GM19438 (cell line): ENCODE measurements around the gene HDAC9.

Experiments
- ATAC-seq: cut with Tn5 transposase; IDR thresholded peaks from one replicate; pipeline ENCODE4 v1.9.1; 2021; ENCODE audit warnings: low read depth; ENCODE audit not compliant: unreplicated experiment

The HDAC9 gene

GRCh38 chr7:18770154-18770811 is 274.7 kb downstream of the HDAC9 start:
- ATAC-seq: no peak

GRCh38 chr7:18770822-18771221 is 275.3 kb downstream of the HDAC9 start:
- no peak for ATAC-seq

GRCh38 chr7:18771834-18772566 is 276.5 kb downstream of the HDAC9 start:
- ATAC-seq: no peak

GRCh38 chr7:18772567-18772965 is 277.0 kb downstream of the HDAC9 start:
- ATAC-seq: no peak

GRCh38 chr7:18777314-18777713 is 281.8 kb downstream of the HDAC9 start:
- no peak for ATAC-seq

GRCh38 chr7:18778594-18778993 is 283.0 kb downstream of the HDAC9 start:
- ATAC-seq: no peak

- ATAC-seq: no peak
Observed at GRCh38 chr7:18780266-18780665, 284.7 kb downstream of the HDAC9 start.

- no peak for ATAC-seq
Observed at GRCh38 chr7:18780938-18781337, 285.4 kb downstream of the HDAC9 start.

GRCh38 chr7:18786196-18786727 is 290.7 kb downstream of the HDAC9 start:
- ATAC-seq: no peak

GRCh38 chr7:18786796-18787195 is 291.2 kb downstream of the HDAC9 start:
- no peak for ATAC-seq

- ATAC-seq: no peak
Observed at GRCh38 chr7:18788026-18788425, 292.5 kb downstream of the HDAC9 start.

- no peak for ATAC-seq
Observed at GRCh38 chr7:18792871-18793595, 297.5 kb downstream of the HDAC9 start.

- no peak for ATAC-seq
Observed at GRCh38 chr7:18796216-18796615, 300.7 kb downstream of the HDAC9 start.

- ATAC-seq: no peak
Observed at GRCh38 chr7:18798088-18798906, 302.7 kb downstream of the HDAC9 start.

- ATAC-seq: no peak
Observed at GRCh38 chr7:18799899-18800298, 304.4 kb downstream of the HDAC9 start.

GRCh38 chr7:18803923-18804322 is 308.4 kb downstream of the HDAC9 start:
- no peak for ATAC-seq

GRCh38 chr7:18806177-18806576 is 310.6 kb downstream of the HDAC9 start:
- ATAC-seq: no peak

GRCh38 chr7:18808026-18808425 is 312.5 kb downstream of the HDAC9 start:
- no peak for ATAC-seq

GRCh38 chr7:18815261-18815960 is 319.9 kb downstream of the HDAC9 start:
- no peak for ATAC-seq

- ATAC-seq: no peak
Observed at GRCh38 chr7:18820981-18821380, 325.4 kb downstream of the HDAC9 start.
